RWPE1 (cell line): ENCODE results near the gene MYOG.

Experiments used
- CTCF ChIA-PET: fragments of 350-600 bp; sonication (Branson Sonifier 250); formaldehyde crosslinking; extraction: SDS; loops from one replicate; lab custom pipeline; 2021; lab: Yijun Ruan, JAX
- POLR2A ChIA-PET: fragments of 400-600 bp; formaldehyde crosslinking; extraction: SDS; loops from one replicate; lab custom pipeline; 2020; ENCODE audit warnings: antibody characterized with exemption; ENCODE audit not compliant: low non-redundant PET; lab: Yijun Ruan, JAX
- DNase-seq: peaks from one replicate; pipeline ENCODE4 v3.0.0; 2012; ENCODE audit warnings: low spot score
- H3K27ac ChIP-seq: fragments of 450-650 bp; 2 replicates; pipeline ENCODE4 v1.5.1; 2017
- CTCF ChIP-seq: fragments of 450-650 bp; conservative IDR thresholded peaks from 2 replicates; pipeline ENCODE4 v1.5.1; 2017; ENCODE audit warnings: low read depth, mild to moderate bottlenecking

The MYOG gene

GRCh38 chr1:203082231-203082505 lies 3.6 kb downstream of the MYOG start:
- DNase-seq: no peak
- ChIA-PET CTCF (interaction anchor here (0.7 to 1.3 kb wide), 2 partner anchors 17 to 1859 kb away, joined by 3 read pairs; no protein-coding TSS in a partner anchor), POLR2A (no interaction called here)
- no peak overlapping the region for H3K27ac ChIP-seq
- TF ChIP-seq CTCF: no peak

GRCh38 chr1:203081465-203082230 lies 4.2 kb downstream of the MYOG start:
- DNase-seq: no peak
- ChIA-PET POLR2A (no interaction called here), CTCF (interaction anchor here (0.7 to 1.3 kb wide), 3 partner anchors 10 to 1860 kb away, joined by 3 read pairs; no protein-coding TSS in a partner anchor)
- no peak overlapping the region for H3K27ac ChIP-seq
- TF ChIP-seq CTCF: no peak

GRCh38 chr1:203080456-203080855 lies 5.4 kb downstream of the MYOG start:
- no peak for TF ChIP-seq CTCF
- ChIA-PET CTCF (interaction anchor here (0.7 to 0.9 kb wide), 2 partner anchors 11 to 16 kb away, joined by 3 read pairs; no protein-coding TSS in a partner anchor), POLR2A (no interaction called here)
- H3K27ac ChIP-seq: no peak overlapping the region
- DNase-seq: no peak

GRCh38 chr1:203078478-203078877 lies 7.3 kb downstream of the MYOG start:
- ChIA-PET POLR2A (no interaction called here), CTCF (no interaction called here)
- no peak for DNase-seq
- TF ChIP-seq CTCF: no peak
- no peak overlapping the region for H3K27ac ChIP-seq

GRCh38 chr1:203077956-203078355 lies 7.9 kb downstream of the MYOG start:
- POLR2A ChIA-PET: interaction anchor here (0.5 kb wide), 2 partner anchors 64 to 187 kb away, joined by 3 to 5 read pairs; no protein-coding TSS in a partner anchor
- CTCF ChIA-PET: interaction anchor here (0.6 to 1.4 kb wide), 5 partner anchors 10 to 189 kb away, joined by 3 to 6 read pairs (median 3); no protein-coding TSS in a partner anchor
- no peak overlapping the region for H3K27ac ChIP-seq
- DNase-seq: no peak
- no peak for TF ChIP-seq CTCF

GRCh38 chr1:203077367-203077766 lies 8.4 kb downstream of the MYOG start:
- POLR2A ChIA-PET: interaction anchor here (0.5 kb wide), 2 partner anchors 64 to 187 kb away, joined by 3 to 5 read pairs; no protein-coding TSS in a partner anchor
- H3K27ac ChIP-seq: no peak overlapping the region
- no peak for DNase-seq
- TF ChIP-seq CTCF: no peak
- CTCF ChIA-PET: interaction anchor here (0.6 to 1.4 kb wide), 7 partner anchors 9 to 190 kb away, joined by 3 to 6 read pairs (median 4); no protein-coding TSS in a partner anchor
